Activated CD4-positive, alpha-beta T cell treated with anti-CD3 and anti-CD28 coated beads for 48 hours (primary cell): ENCODE data around the gene ZBTB25.

Experiments
- DNase-seq: peaks from one replicate; pipeline ENCODE4 v3.0.0-alpha.2; 2020

The ZBTB25 gene

GRCh38 chr14:64513271-64513670, 9.6 kb upstream of the ZBTB25 start:
- no peak for DNase-seq

GRCh38 chr14:64510825-64511671, 7.4 kb upstream of the ZBTB25 start:
- peak; percentile 73 for DNase-seq

- no peak for DNase-seq
Measured at GRCh38 chr14:64509036-64509435, 5.4 kb upstream of the ZBTB25 start.

- DNase-seq: no peak
Measured at GRCh38 chr14:64508215-64508776, 4.7 kb upstream of the ZBTB25 start.

GRCh38 chr14:64507376-64508156, 3.9 kb upstream of the ZBTB25 start:
- peak; percentile 64 for DNase-seq

- DNase-seq: no peak
Measured at GRCh38 chr14:64506721-64507120, 3.1 kb upstream of the ZBTB25 start.

- DNase-seq: peak; percentile 91
Measured at GRCh38 chr14:64504897-64505794, 1.5 kb upstream of the ZBTB25 start.

GRCh38 chr14:64504310-64504896, 765 bp upstream of the ZBTB25 start, which contains the start of gene ZBTB1:
Gene ZBTB1 (plus strand): TSS chr14:64504770. CDS start chr14:64521505, 16,735 bp downstream.
- peak; percentile 90 for DNase-seq

GRCh38 chr14:64502887-64503433, 678 bp downstream of the ZBTB25 start:
- DNase-seq: peak; percentile 23

- DNase-seq: peak; percentile 17
Measured at GRCh38 chr14:64502456-64502855, 1.2 kb downstream of the ZBTB25 start.

- DNase-seq: peak; percentile 8
Measured at GRCh38 chr14:64501411-64502171, 2.0 kb downstream of the ZBTB25 start.

GRCh38 chr14:64500088-64500487, 3.5 kb downstream of the ZBTB25 start:
- no peak for DNase-seq

GRCh38 chr14:64496764-64497163, 6.9 kb downstream of the ZBTB25 start:
- no peak for DNase-seq

GRCh38 chr14:64495252-64495651, 8.4 kb downstream of the ZBTB25 start:
- DNase-seq: no peak

GRCh38 chr14:64493455-64493854, 10.2 kb downstream of the ZBTB25 start:
- DNase-seq: no peak

- no peak for DNase-seq
Measured at GRCh38 chr14:64491637-64492036, 12.0 kb downstream of the ZBTB25 start.

GRCh38 chr14:64488590-64489099, 15.0 kb downstream of the ZBTB25 start:
- DNase-seq: no peak

- no peak for DNase-seq
Measured at GRCh38 chr14:64478634-64479250, 24.9 kb downstream of the ZBTB25 start.

GRCh38 chr14:64476438-64476837, 27.2 kb downstream of the ZBTB25 start:
- no peak for DNase-seq

GRCh38 chr14:64475585-64476273, 27.9 kb downstream of the ZBTB25 start:
- DNase-seq: no peak
